Spleen (tissue), 11 donors: Measurements from ENCODE around the gene MRPL50. TPM values are rescaled to one million over a fixed set of nuclear protein-coding genes. Genes with fewer than 3 reads are reported as not detected.

Experiments used
- DNase-seq: peaks from one replicate; pipeline ENCODE4 v3.0.0-alpha.2; 2020
- H3K27ac ChIP-seq, 8 donors: fragments of 200-600 bp; sonication (generic) in 7 of 8; 1 replicate in 4 of 8; 2 replicates in 4 of 8; pipeline versions ENCODE4 v1.5.0 to v1.8.0; 2016 to 2021; ENCODE audit warnings: inconsistent platforms in 4 of 8, mild to moderate bottlenecking in 4 of 8, moderate library complexity in 1 of 8
- H3K27me3 ChIP-seq, 7 donors: fragments of 200-600 bp; sonication (generic) in 6 of 7; replicated peaks in 1 of 7; 1 replicate in 4 of 7; 2 replicates in 3 of 7; pipeline versions ENCODE4 v1.5.0 to v1.8.0; 2016 to 2021; ENCODE audit warnings: inconsistent platforms in 3 of 7, mild to moderate bottlenecking in 1 of 7
- H3K36me3 ChIP-seq, 6 donors: fragments of 200-600 bp; sonication (generic) in 5 of 6; 1 replicate in 4 of 6; 2 replicates in 2 of 6; pipeline versions ENCODE4 v1.5.0 to v1.8.0; 2016 to 2021; ENCODE audit warnings: inconsistent platforms in 2 of 6
- H3K4me1 ChIP-seq, 6 donors: fragments of 200-600 bp; sonication (generic) in 5 of 6; 1 replicate in 3 of 6; 2 replicates in 3 of 6; pipeline versions ENCODE4 v1.5.0 to v1.8.0; 2016 to 2021; ENCODE audit warnings: inconsistent platforms in 3 of 6
- H3K4me3 ChIP-seq, 8 donors: fragments of 200-600 bp; sonication (generic) in 7 of 8; 1 replicate in 4 of 8; 2 replicates in 4 of 8; pipeline versions ENCODE4 v1.5.0 to v1.8.0; 2016 to 2021; ENCODE audit warnings: inconsistent platforms in 4 of 8, mild to moderate bottlenecking in 4 of 8, moderate library complexity in 2 of 8
- H3K9me3 ChIP-seq, 8 donors: fragments of 200-600 bp; sonication (generic) in 7 of 8; 1 replicate in 4 of 8; 2 replicates in 4 of 8; pipeline versions ENCODE4 v1.5.0 to v1.8.0; 2016 to 2021; ENCODE audit warnings: inconsistent platforms in 4 of 8
- POLR2A ChIP-seq, 3 donors: fragments of 450-650 bp; IDR thresholded peaks; one replicate each; pipeline ENCODE4 v1.5.1; 2017; ENCODE audit warnings: antibody characterized with exemption in 3 of 3, mild to moderate bottlenecking in 1 of 3
- POLR2AphosphoS5 ChIP-seq, 3 donors: sonication (generic); formaldehyde crosslinking; IDR thresholded peaks; one replicate each; pipeline ENCODE4 v1.5.1; 2017; ENCODE audit warnings: antibody characterized with exemption in 3 of 3
- WGBS, 5 donors: extraction: QIAGEN DNeasy Blood & Tissue Kit in 3 of 5; methylation state at CpG; one replicate each; pipeline versions ENCODE4 v1.1.5 to v1.1.7; 2013 to 2018; 5-methylcytosine and 5-hydroxymethylcytosine counted together
- intact Hi-C: fragments of 100-400 bp; cut with DNase I; formaldehyde crosslinking; loops from one replicate; pipeline ENCODE4 v1.15.0; 2023; ENCODE audit warnings: low total_unique reads
- polyA plus RNA-seq, 3 donors: library from polyadenylated mRNA; stranded (reverse); fragments of 200-250 nt; gene quantifications; one replicate each; pipeline ENCODE4 v1.2.1, GENCODE V29; 2013
- total RNA-seq, 7 donors: library from RNA; depleted of rRNA in 3 of 7; stranded (reverse); fragments of >200 nt in 3 of 7; fragmentation: NEBNext Ultra II Directional in 4 of 7; extraction: Animal tissue kit (Norgen Biotek cat#: 25700) in 4 of 7; gene quantifications; one replicate each; pipeline versions ENCODE4 v1.1.0 to v1.2.1, GENCODE V29; 2016 to 2021
- TF ChIP-seq, protein P1 (sequence below), 11 experiments: fragments of 200-600 bp in 7 of 11; fragments of 450-650 bp in 4 of 11; sonication (generic) in 4 of 11; IDR thresholded peaks in 8 of 11; conservative IDR thresholded peaks in 3 of 11; 1 replicate in 7 of 11; 2 replicates in 4 of 11; pipeline versions ENCODE4 v1.4.0 to v1.8.0; 2016 to 2021; ENCODE audit warnings: antibody characterized with exemption in 11 of 11, inconsistent platforms in 4 of 11, mild to moderate bottlenecking in 1 of 11
- donor health status: healthy with polysubstance abuse.
- donor health status: DM: no; HTN: no; CAD: no; lungs with moderate emphysema.
- donor health status: DM: no; HTN: no; CAD: no.
- donor health status: Bipolar disorder and iron deficiency.
- donor health status: healthy.
- donor health status: DM: no; HTN: no; CAD: no.
- donor health status: DM: yes; HTN: yes; CAD: no.

MRPL50 gene
- total and polyA plus RNA-seq, 10 donors: 7.8 to 15.5 (median 11.2) TPM

DNA sequence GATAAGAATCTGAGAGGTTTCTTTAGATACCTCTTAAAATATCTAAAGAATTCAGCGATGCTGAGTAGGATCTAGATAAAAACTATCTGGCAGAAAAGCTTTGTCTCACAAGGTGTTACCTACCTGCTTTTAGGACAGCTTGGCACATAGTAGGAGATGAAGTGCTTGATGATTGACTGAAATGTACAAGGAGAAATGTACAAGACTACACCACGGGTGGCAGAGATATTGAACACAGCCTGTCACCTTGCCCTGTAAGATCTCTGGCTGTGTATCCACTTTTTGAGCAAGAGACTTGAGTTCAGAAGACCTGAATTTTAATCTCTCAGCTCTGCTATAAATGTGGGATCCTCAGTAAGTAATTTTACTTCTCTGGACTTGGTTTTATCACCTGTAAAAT is 21.4 kb upstream of the MRPL50 start:
- intact Hi-C loops: no loop called here
- Histone ChIP-seq H3K9me3 (peaks cover 5 to 70% (median 45%) of the 10 kb centered on the region in 8 donors), H3K27me3 (no peaks in the 10 kb centered on the region), H3K4me3 (no peak overlapping the region), H3K36me3 (peaks cover 0 to 15% (median 0%) of the 10 kb centered on the region in 6 donors), H3K4me1 (no peaks in the 10 kb centered on the region), H3K27ac (no peak overlapping the region)
- WGBS, 5 donors: 90 to 95% (median 93%) methylated on average over 2 of the region's 2 CpGs
- DNase-seq: no peak
- TF ChIP-seq POLR2A (IDR thresholded peaks at IDR 0.05) (no peak), POLR2AphosphoS5 (IDR thresholded peaks at IDR 0.05) (no peak)
- TF ChIP-seq, protein P1, sequence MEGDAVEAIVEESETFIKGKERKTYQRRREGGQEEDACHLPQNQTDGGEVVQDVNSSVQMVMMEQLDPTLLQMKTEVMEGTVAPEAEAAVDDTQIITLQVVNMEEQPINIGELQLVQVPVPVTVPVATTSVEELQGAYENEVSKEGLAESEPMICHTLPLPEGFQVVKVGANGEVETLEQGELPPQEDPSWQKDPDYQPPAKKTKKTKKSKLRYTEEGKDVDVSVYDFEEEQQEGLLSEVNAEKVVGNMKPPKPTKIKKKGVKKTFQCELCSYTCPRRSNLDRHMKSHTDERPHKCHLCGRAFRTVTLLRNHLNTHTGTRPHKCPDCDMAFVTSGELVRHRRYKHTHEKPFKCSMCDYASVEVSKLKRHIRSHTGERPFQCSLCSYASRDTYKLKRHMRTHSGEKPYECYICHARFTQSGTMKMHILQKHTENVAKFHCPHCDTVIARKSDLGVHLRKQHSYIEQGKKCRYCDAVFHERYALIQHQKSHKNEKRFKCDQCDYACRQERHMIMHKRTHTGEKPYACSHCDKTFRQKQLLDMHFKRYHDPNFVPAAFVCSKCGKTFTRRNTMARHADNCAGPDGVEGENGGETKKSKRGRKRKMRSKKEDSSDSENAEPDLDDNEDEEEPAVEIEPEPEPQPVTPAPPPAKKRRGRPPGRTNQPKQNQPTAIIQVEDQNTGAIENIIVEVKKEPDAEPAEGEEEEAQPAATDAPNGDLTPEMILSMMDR (IDR thresholded peaks at IDR 0.05 in 8 of 11, conservative IDR thresholded peaks at IDR 0.05 in 3 of 11): no peak

DNA sequence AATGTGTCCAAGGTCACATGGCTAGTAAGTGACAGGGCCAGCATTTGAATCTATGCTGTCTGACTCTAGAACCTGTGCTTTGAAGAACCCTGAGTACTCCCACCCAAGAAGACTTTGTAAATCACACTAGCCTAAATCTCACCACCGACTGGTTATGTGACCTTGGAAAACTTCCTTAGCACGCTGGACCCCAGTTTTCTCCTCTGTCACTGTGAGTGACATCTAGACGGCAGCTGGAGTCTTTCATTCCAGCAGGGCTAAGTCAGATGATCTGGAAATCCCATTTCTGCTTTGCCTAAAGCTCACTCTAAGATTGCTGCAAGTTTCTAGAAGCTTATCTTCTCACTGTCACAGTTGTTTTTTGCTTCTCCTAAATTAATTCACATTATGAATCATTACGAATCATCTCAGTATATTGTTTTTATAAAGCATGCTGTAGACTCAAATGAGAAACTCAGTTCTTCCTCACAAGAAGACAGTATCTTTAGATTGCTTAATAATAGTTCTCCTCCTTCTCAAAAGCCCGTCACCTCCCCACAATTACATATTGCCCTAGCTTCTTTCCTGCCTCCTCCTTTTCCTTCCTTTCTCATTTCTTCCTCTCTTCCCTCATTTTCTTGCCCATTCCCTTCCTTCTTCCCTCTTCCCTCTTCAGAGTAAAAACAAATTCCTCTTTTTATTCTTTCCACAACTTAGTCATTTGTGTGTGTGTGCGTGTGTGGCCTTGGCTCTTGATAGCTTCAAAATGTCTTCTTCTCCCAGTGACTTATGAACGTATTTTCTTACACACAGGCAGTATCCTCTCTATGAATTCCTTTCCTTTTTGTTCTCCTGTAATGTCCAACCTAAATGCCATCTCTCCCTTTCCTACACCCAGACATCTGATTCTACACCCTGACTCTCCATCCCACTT is 20.4 kb upstream of the MRPL50 start:
- Histone ChIP-seq H3K27ac (no peak overlapping the region), H3K9me3 (peaks cover 10 to 81% (median 56%) of the 10 kb centered on the region in 8 donors), H3K36me3 (peaks cover 0 to 16% (median 0%) of the 10 kb centered on the region in 6 donors), H3K4me1 (no peaks in the 10 kb centered on the region), H3K4me3 (no peak overlapping the region), H3K27me3 (no peaks in the 10 kb centered on the region)
- TF ChIP-seq, protein P1 (IDR thresholded peaks at IDR 0.05 in 8 of 11, conservative IDR thresholded peaks at IDR 0.05 in 3 of 11): no peak
- TF ChIP-seq POLR2A (IDR thresholded peaks at IDR 0.05): no peak
- no peak for TF ChIP-seq POLR2AphosphoS5 (IDR thresholded peaks at IDR 0.05)
- 63 to 75% (median 68%) methylated on average over 7 of the region's 7 CpGs for WGBS, 5 donors
- DNase-seq: no peak
- intact Hi-C loops: no loop called here

DNA sequence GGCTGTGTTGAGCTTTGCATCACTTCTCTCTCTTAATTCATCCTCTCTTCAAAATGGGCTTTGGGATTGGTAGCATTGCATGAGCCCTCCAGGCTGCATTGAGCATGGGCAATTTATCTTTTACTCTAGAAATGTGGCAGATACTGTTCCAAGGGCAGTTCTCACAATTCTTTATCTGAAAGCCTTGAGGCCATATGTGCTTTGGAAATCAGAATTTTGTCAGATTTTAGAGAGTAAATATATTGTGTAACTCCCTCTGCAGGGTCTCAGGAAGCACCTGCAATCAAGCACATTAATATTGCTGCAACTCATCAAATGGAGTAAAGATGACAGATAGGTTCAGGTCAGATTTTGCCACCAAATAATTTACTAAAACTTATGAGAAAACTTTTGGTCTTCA is 19.6 kb upstream of the MRPL50 start:
- peaks cover 0 to 21% (median 0%) of the 10 kb centered on the region in 6 donors for H3K36me3 ChIP-seq
- peaks cover 14 to 89% (median 64%) of the 10 kb centered on the region in 8 donors for H3K9me3 ChIP-seq
- intact Hi-C loops: no loop called here
- no peak overlapping the region for H3K27ac ChIP-seq
- no peaks in the 10 kb centered on the region for H3K4me1 ChIP-seq
- TF ChIP-seq POLR2A (IDR thresholded peaks at IDR 0.05): no peak
- no peak for TF ChIP-seq POLR2AphosphoS5 (IDR thresholded peaks at IDR 0.05)
- TF ChIP-seq, protein P1 (IDR thresholded peaks at IDR 0.05 in 8 of 11, conservative IDR thresholded peaks at IDR 0.05 in 3 of 11): no peak
- no peak for DNase-seq
- H3K27me3 ChIP-seq: no peaks in the 10 kb centered on the region
- no peak overlapping the region for H3K4me3 ChIP-seq

DNA sequence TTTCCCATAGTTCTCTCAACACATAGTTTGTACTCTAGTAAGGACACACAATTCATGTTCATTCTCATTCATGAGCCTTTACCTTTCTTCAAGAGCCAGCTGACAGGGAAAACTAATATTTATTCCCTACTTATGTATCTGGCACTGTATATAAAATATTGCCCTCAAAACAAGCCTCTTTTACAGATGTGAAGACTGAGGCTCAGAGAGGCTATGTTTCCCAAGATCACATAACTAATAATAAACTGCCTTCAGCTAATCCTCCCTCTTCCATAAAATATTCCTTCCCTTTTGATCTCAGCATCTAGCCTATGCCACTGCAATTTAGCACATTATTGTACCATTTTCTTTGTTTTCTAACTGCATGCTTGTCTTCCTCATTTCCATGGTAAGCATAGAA is 19.0 kb upstream of the MRPL50 start:
- TF ChIP-seq POLR2AphosphoS5 (IDR thresholded peaks at IDR 0.05): no peak
- H3K27ac ChIP-seq: no peak overlapping the region
- intact Hi-C loops: no loop called here
- H3K9me3 ChIP-seq: peaks cover 14 to 94% (median 70%) of the 10 kb centered on the region in 8 donors
- H3K36me3 ChIP-seq: peaks cover 0 to 21% (median 0%) of the 10 kb centered on the region in 6 donors
- DNase-seq: no peak
- H3K27me3 ChIP-seq: no peaks in the 10 kb centered on the region
- no peak overlapping the region for H3K4me3 ChIP-seq
- H3K4me1 ChIP-seq: no peaks in the 10 kb centered on the region
